Kidney epithelial cell (primary cell): ENCODE results near the gene ANKRD16. TPM values are rescaled to one million over a fixed set of nuclear protein-coding genes. Genes with fewer than 3 reads are reported as not detected.
"Not testable (repeated sequence)": the region's sequence is repeated elsewhere in the genome, so short reads cannot be mapped to it uniquely, and the experiment has no call there.

Source experiments
- DNase-seq: peaks from one replicate; pipeline ENCODE4 v3.0.0-alpha.2; 2010; ENCODE audit warnings: low read depth
- H3K27me3 ChIP-seq: 2 replicates; pipeline ENCODE4 v1.6.0; 2011; ENCODE audit warnings: low read length; ENCODE audit not compliant: control insufficient read depth, insufficient read depth
- H3K36me3 ChIP-seq: 2 replicates; pipeline ENCODE4 v1.5.1; 2011; ENCODE audit warnings: low read length; ENCODE audit not compliant: control insufficient read depth, insufficient read depth
- H3K4me3 ChIP-seq: 2 replicates; pipeline ENCODE4 v1.5.1; 2011; ENCODE audit warnings: low read depth, mild to moderate bottlenecking, control low read depth, low read length
- total RNA-seq: library from RNA; depleted of rRNA; stranded (reverse); fragments of >200 nt; gene quantifications from 2 replicates; pipeline ENCODE4 v1.2.3, GENCODE V29; 2015
- TF ChIP-seq, protein P1 (sequence below): IDR thresholded peaks from 2 replicates; pipeline ENCODE4 v1.5.1; 2011; ENCODE audit warnings: mild to moderate bottlenecking, moderate library complexity, low read length, control low read depth, inconsistent platforms; ENCODE audit not compliant: insufficient read depth, poor library complexity, severe bottlenecking

Gene ANKRD16
- total RNA-seq, 1 donor from 2014 or later, result 7.9 TPM

DNA sequence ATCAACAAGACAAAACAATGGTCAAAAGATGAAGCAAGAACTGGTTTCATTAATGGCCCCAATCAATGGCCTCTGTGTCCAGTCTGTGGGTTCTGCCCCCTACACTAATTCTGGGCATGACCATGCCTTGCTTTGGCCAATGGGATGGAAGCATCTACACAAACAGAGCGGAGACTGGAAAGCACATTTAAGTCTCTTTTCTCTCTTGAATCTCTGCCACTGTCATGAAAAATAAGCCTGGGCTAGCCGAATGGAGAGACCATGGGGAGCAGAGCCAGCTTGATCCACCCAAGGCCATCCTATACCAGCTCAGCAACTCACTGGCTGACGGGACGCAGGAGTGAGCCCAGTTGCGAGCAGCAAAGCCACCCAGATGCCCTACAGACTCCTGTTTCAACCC, 30.9 kb downstream of the ANKRD16 start:
- no peak for DNase-seq
- TF ChIP-seq, protein P1, sequence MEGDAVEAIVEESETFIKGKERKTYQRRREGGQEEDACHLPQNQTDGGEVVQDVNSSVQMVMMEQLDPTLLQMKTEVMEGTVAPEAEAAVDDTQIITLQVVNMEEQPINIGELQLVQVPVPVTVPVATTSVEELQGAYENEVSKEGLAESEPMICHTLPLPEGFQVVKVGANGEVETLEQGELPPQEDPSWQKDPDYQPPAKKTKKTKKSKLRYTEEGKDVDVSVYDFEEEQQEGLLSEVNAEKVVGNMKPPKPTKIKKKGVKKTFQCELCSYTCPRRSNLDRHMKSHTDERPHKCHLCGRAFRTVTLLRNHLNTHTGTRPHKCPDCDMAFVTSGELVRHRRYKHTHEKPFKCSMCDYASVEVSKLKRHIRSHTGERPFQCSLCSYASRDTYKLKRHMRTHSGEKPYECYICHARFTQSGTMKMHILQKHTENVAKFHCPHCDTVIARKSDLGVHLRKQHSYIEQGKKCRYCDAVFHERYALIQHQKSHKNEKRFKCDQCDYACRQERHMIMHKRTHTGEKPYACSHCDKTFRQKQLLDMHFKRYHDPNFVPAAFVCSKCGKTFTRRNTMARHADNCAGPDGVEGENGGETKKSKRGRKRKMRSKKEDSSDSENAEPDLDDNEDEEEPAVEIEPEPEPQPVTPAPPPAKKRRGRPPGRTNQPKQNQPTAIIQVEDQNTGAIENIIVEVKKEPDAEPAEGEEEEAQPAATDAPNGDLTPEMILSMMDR, result no peak

DNA sequence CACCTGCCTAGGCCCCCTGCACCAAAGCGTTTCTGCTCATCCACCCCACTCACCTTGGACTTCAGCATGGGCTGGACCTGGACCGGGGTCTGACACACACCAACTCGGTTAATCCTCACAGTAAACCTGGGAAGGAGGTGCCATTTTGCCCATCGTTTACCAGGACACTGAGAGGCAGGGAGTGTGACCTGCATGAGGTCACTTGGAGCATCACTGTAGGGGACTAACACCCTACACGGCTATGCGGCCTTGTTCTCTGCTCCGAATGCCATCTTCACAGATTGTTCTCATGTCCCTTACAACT, 33.0 kb downstream of the ANKRD16 start:
- Histone ChIP-seq H3K4me3 (no peak overlapping the region), H3K27me3 (no peaks in the 10 kb centered on the region), H3K36me3 (no peaks in the 10 kb centered on the region)
- DNase-seq, result no peak
- TF ChIP-seq, protein P1, result no peak

More for the DNA sequence above, 30.9 kb downstream of the ANKRD16 start:
- Histone ChIP-seq H3K27me3 (no peaks in the 10 kb centered on the region), H3K36me3 (no peaks in the 10 kb centered on the region), H3K4me3 (no peak overlapping the region)

- no peak overlapping the region for H3K4me3 ChIP-seq
- H3K27me3 ChIP-seq, result no peaks in the 10 kb centered on the region
- DNase-seq, result no peak
- no peaks in the 10 kb centered on the region for H3K36me3 ChIP-seq
- TF ChIP-seq, protein P1, result no peak
Observed at GRCh38 chr10:5855979-5856700, 33.6 kb downstream of the ANKRD16 start.

GRCh38 chr10:5854131-5854475, 35.6 kb downstream of the ANKRD16 start:
- H3K36me3 ChIP-seq, result no peaks in the 10 kb centered on the region
- TF ChIP-seq, protein P1, result no peak
- no peaks in the 10 kb centered on the region for H3K27me3 ChIP-seq
- no peak overlapping the region for H3K4me3 ChIP-seq
- DNase-seq, result no peak

DNA sequence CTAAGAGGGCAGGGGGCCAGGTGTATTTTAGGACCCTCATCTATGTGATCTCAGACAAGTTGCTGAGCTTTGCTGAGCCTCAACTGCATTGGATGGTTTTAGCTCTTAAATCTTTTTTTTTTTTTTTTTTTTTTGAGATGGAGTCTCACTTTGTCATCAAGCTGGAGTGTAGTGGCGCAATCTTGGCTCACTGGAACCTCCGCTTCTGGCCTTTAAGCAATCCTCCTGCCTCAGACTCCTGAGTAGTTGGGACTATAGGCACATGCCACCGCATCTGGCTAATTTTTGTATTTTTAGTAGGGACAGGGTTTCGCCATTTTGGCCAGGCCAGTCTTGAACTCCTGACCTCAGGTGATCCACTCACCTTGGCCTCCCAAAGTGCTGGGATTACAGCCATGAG, 43.0 kb downstream of the ANKRD16 start:
- DNase-seq, H3K36me3 ChIP-seq: not testable (repeated sequence)

GRCh38 chr10:5844345-5845055, 45.2 kb downstream of the ANKRD16 start:
- Histone ChIP-seq H3K4me3 (no peak overlapping the region), H3K27me3 (no peaks in the 10 kb centered on the region), H3K36me3 (no peaks in the 10 kb centered on the region)
- no peak for DNase-seq
- TF ChIP-seq, protein P1, result no peak

More for the DNA sequence above, 43.0 kb downstream of the ANKRD16 start:
- not testable (repeated sequence) for H3K4me3 ChIP-seq, H3K27me3 ChIP-seq
